ENCODE results near the gene PTPRZ1.

DNA sequence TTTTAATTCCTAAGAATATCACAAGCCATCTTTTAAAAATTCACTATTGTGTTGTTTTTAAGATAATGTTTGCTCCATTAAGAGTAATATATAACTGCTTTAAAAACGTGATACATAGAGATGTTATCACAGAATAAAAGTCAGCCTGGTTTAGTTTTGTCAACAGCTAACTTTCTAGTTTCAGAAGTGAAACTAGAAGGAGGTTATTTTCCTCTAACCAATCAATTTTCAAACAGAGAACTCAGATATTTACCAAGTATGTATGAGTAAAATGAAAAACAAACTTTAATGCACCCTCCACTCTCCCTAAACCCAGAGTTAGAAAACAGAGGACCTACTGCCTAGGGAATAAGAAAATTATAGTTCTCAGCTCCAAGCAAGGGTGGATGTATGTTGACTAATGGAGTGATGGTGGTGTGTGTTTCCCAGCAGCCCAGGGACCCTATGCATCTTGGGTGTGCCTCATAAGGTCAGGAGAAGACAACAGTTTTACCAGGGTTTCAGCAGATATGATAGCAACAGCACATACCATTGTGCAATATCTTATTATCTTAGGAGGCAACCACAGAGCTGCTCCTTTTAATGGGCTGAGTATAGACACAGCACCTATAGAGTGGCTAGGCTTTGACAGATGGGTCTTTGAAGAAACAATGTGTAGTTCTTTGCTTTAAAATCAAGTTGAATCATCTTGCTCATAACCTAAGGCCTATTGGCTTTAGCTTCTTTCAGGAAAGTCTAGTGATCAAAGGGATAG lies 58.4 kb downstream of the PTPRZ1 start:
- no peak for TF ChIP-seq CTCF (IDR thresholded peaks at IDR 0.05; ENCODE audit: control extremely low read depth in 1 of 3, insufficient read depth in 1 of 3, low read depth in 1 of 3, low read length in 3 of 3)
- TF ChIP-seq, protein P1, sequence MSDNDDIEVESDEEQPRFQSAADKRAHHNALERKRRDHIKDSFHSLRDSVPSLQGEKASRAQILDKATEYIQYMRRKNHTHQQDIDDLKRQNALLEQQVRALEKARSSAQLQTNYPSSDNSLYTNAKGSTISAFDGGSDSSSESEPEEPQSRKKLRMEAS (IDR thresholded peaks at IDR 0.05), result no peak
- TF ChIP-seq POLR2A (IDR thresholded peaks at IDR 0.05; ENCODE audit: control extremely low read depth in 1 of 2, low read depth in 2 of 2, low read length in 2 of 2), result no peak
- no peak for TF ChIP-seq RAD21 (IDR thresholded peaks at IDR 0.05 in 1 of 2, conservative IDR thresholded peaks at IDR 0.05 in 1 of 2; ENCODE audit: low read depth in 2 of 2, low read length in 2 of 2)
- TF ChIP-seq POLR2AphosphoS5 (IDR thresholded peaks at IDR 0.05; ENCODE audit: low read depth, low read length), result no peak
- no peak for TF ChIP-seq YY1 (IDR thresholded peaks at IDR 0.05; ENCODE audit: low read depth, low read length)
- TF ChIP-seq KDM4A (IDR thresholded peaks at IDR 0.05; ENCODE audit: low read depth, low read length, severe bottlenecking), result no peak

All from H1 (cell line).